ENCODE data around the gene EMP1. TPM values are rescaled to one million over a fixed set of nuclear protein-coding genes. Genes with fewer than 3 reads are reported as not detected.

The EMP1 gene
- total RNA-seq, 6 experiments from 2014 or later = 217 to 417 (median 356) TPM

DNA sequence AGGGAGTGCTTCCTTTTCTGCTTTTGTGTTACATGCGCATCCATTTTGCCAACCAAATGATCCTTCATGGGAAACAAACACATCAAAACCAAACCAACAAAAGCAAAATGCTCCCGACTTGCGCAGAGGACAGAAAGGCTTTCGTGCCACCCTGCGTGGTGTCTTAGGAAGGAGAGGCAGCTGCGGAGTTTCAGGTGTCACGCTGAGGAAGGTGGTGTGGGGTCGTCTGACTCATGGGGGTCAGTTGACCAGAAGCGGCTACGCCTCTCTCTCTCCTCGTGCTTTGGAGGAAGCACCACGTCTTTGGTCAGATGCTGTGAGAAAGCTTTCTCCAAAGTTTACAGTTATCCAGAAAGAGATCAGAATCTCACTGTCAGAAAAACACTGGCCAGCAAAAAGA, 7.9 kb downstream of the EMP1 start:
- Mint-ChIP-seq H3K36me3 (ENCODE audit: low read depth) (peaks cover 70% of the 10 kb centered on the region), H3K9me3 (no peaks in the 10 kb centered on the region), H3K27me3 (ENCODE audit: insufficient read depth) (peaks cover 29% of the 10 kb centered on the region), H3K4me1 (ENCODE audit: low read depth) (peaks cover 100% of the 10 kb centered on the region), H3K27ac (peak overlapping the region; percentile 98), H3K4me3 (peak overlapping the region; percentile 64)
- DNase-seq = peak; percentile 39
- TF ChIP-seq, protein P1, sequence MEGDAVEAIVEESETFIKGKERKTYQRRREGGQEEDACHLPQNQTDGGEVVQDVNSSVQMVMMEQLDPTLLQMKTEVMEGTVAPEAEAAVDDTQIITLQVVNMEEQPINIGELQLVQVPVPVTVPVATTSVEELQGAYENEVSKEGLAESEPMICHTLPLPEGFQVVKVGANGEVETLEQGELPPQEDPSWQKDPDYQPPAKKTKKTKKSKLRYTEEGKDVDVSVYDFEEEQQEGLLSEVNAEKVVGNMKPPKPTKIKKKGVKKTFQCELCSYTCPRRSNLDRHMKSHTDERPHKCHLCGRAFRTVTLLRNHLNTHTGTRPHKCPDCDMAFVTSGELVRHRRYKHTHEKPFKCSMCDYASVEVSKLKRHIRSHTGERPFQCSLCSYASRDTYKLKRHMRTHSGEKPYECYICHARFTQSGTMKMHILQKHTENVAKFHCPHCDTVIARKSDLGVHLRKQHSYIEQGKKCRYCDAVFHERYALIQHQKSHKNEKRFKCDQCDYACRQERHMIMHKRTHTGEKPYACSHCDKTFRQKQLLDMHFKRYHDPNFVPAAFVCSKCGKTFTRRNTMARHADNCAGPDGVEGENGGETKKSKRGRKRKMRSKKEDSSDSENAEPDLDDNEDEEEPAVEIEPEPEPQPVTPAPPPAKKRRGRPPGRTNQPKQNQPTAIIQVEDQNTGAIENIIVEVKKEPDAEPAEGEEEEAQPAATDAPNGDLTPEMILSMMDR (IDR thresholded peaks at IDR 0.05) = no peak

DNA sequence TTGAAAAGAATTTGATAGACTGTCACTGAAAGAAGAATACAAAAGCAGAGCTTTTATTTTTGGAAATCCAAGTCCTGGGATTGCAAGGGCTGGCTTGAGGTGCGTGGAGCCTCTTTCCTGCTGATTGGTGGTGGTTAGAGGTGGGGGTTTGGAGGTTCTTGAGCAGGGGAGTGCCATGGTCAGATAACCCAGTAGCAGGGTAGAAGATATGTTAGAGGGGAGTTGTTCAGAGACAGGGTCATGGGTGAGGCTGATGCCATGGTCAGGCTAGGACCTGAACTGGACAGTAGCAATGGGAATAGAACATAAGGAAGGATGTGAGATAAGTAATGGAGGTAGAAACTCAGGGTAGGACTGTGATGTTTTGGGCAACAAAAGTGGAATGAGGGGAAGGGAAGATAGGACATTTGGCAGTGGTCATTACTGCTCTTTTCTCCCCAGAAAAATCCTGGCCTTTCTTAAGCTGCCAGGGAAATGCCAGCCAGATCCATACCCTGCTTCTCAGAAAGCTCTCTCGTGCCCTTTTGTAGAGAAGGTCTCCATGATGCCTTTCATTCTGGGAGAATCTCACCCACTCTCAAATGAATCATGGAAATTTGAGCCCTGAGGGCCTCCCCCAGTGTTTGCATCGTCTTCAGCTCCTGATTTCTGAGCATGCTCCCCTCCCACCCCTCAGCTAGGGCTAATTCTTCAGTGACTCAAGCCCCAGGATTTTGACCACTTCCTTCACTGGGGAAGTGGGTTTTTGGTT, 9.5 kb downstream of the EMP1 start:
- TF ChIP-seq, protein P1 (IDR thresholded peaks at IDR 0.05) = no peak
- peaks cover 26% of the 10 kb centered on the region for H3K27me3 Mint-ChIP-seq (ENCODE audit: insufficient read depth)
- DNase-seq = peak; percentile 97
- no peaks in the 10 kb centered on the region for H3K9me3 Mint-ChIP-seq
- H3K4me1 Mint-ChIP-seq (ENCODE audit: low read depth) = peaks cover 100% of the 10 kb centered on the region
- peaks cover 55% of the 10 kb centered on the region for H3K36me3 Mint-ChIP-seq (ENCODE audit: low read depth)
- H3K27ac Mint-ChIP-seq = peak overlapping the region; percentile 98
- H3K4me3 Mint-ChIP-seq = peak overlapping the region; percentile 75

DNA sequence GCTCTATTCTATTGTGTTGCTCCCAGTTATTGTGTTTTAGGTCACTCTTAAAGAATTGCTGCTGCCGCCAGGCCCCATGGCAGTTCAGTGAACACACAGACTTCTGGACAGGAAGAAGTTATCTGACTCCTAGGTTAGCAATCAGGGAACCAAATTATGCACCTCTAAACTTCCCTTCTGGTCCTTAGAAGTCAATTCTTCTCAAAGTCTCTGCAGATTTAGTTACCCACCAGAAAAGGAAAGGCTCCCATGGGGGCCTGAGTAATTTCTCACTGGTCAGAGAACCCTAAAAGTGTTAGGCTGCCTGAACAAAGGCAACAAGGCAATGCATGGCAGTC, 10.0 kb downstream of the EMP1 start:
- H3K27me3 Mint-ChIP-seq (ENCODE audit: insufficient read depth) = peaks cover 23% of the 10 kb centered on the region

DNA sequence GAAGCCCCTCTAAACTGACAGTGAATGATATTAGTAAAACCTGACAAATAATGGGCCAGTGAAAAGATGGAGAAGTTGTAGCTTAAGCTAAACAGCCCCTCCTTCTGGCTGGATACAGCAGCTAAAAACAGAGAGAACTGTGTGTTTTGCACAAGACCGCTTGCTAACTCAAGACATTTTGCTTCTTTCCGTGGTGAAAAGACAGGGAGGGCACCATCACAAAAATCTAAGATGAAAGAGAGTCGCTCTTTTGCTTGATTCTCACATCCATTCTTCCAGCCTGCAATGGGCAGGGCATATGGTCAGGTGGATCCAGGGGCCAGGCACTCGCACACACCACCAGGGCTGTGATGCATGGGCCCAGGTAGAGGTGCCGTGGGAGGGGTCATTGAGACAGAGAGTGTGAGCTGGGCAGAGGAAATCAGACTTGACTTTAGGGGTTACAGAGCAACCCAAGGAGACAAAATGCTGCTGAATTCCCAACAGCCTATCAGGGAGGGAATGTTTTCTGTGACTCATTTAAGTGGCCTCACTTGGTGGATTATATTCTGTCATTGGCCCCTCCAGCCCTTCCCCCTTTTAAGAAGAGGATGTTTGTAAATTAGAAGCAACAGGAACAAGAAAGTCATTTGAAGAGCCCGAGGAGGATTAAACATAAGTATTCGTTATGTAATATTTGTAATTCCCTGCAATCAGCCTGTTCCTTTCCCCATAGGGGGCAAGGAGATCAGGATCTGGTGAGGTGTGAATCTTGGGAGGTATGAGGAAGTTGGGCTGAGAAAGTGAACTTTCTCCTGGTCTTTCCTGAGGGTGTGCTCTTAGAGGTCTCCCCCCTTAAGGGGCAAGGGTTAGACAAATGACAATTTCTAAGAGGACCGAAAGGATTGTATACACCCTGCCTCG, 12.3 kb downstream of the EMP1 start:
- Mint-ChIP-seq H3K9me3 (no peaks in the 10 kb centered on the region), H3K27me3 (ENCODE audit: insufficient read depth) (peaks cover 20% of the 10 kb centered on the region), H3K4me1 (ENCODE audit: low read depth) (peaks cover 100% of the 10 kb centered on the region), H3K36me3 (ENCODE audit: low read depth) (peaks cover 56% of the 10 kb centered on the region), H3K4me3 (peak overlapping the region; percentile 75), H3K27ac (peak overlapping the region; percentile 98)
- peak; percentile 50 for DNase-seq
- TF ChIP-seq, protein P1 (IDR thresholded peaks at IDR 0.05) = peak; percentile 75

More for the DNA sequence above, 10.0 kb downstream of the EMP1 start:
- TF ChIP-seq, protein P1 (IDR thresholded peaks at IDR 0.05) = no peak
- no peak for DNase-seq
- Mint-ChIP-seq H3K36me3 (ENCODE audit: low read depth) (peaks cover 51% of the 10 kb centered on the region), H3K4me3 (peak overlapping the region; percentile 75), H3K9me3 (no peaks in the 10 kb centered on the region), H3K27ac (peak overlapping the region; percentile 98), H3K4me1 (ENCODE audit: low read depth) (peaks cover 100% of the 10 kb centered on the region)

DNA sequence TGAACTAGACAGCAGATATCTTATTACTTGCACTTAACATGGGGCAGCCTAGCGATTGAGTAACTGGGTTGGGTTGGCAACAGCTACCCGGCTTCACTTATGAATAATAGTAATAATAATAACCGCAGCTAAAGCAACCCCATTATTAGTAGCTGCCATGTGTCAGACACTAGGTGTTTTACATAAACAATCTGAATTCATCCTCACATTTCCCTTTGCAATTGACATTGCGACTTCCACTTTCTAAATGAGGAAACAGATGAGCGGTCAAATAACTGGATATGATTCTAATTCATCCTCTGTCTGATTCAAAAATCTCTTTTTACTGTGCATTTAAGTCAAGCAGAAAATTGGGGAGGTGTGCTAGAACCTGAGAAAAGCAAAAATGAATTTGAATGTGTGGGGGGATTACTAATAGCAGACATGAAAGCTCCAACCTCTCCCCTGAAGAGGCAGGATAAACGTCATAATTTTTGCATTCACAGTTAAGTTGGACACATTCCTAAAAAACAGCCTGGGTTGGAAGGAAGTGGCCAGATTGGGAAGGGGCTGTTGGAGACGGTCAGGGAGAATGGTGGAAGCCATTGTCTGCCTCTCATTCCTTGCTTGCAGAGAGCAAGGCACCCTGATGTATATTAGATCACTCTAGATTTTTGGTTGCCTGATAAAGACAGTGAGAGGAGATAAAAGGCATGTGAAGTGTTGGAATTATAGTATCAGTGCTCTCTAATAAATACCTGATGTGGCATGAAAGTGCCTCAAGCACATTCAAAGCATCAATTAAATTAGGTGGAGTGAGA, 13.1 kb downstream of the EMP1 start:
- peak overlapping the region; percentile 98 for H3K27ac Mint-ChIP-seq
- no peak for DNase-seq

More for the DNA sequence above, 13.1 kb downstream of the EMP1 start:
- Mint-ChIP-seq H3K36me3 (ENCODE audit: low read depth) (peaks cover 52% of the 10 kb centered on the region), H3K4me1 (ENCODE audit: low read depth) (peaks cover 95% of the 10 kb centered on the region), H3K27me3 (ENCODE audit: insufficient read depth) (peaks cover 14% of the 10 kb centered on the region), H3K9me3 (no peaks in the 10 kb centered on the region), H3K4me3 (peak overlapping the region; percentile 75)
- TF ChIP-seq, protein P1 (IDR thresholded peaks at IDR 0.05) = no peak
